Measurements from ENCODE around the gene PRKCZ. TPM values are rescaled to one million over a fixed set of nuclear protein-coding genes. Genes with fewer than 3 reads are reported as not detected.
A peak's percentile ranks its signal among the peaks of the same experiment; 100 is the strongest.
"Not testable (repeated sequence)": the region's sequence is repeated elsewhere in the genome, so short reads cannot be mapped to it uniquely, and the experiment has no call there.

PRKCZ gene
- total RNA-seq, 1 donor = 1.6 TPM

DNA sequence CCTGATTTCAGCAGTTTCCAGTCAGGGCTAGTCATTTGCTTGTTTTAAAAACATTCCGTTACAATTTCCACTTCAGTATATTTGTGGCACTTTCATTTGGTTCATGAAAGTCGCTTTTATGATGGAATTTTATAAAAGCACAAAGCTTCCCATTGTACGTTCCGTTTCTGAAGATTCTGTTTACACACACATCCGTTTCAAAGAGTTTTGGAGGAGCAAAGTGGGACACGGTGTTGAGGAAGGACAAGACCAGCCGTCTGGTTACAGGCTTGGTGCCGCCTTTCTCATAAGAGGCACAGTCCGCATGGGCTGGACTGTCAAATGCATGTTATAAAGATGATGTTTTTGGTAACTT is 84.0 kb downstream of the PRKCZ start:
- DNase-seq (ENCODE audit: low read depth) = no peak
- no peak overlapping the region for H3K4me3 ChIP-seq (ENCODE audit: low read depth, low read length)
- TF ChIP-seq, protein P1, sequence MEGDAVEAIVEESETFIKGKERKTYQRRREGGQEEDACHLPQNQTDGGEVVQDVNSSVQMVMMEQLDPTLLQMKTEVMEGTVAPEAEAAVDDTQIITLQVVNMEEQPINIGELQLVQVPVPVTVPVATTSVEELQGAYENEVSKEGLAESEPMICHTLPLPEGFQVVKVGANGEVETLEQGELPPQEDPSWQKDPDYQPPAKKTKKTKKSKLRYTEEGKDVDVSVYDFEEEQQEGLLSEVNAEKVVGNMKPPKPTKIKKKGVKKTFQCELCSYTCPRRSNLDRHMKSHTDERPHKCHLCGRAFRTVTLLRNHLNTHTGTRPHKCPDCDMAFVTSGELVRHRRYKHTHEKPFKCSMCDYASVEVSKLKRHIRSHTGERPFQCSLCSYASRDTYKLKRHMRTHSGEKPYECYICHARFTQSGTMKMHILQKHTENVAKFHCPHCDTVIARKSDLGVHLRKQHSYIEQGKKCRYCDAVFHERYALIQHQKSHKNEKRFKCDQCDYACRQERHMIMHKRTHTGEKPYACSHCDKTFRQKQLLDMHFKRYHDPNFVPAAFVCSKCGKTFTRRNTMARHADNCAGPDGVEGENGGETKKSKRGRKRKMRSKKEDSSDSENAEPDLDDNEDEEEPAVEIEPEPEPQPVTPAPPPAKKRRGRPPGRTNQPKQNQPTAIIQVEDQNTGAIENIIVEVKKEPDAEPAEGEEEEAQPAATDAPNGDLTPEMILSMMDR (IDR thresholded peaks at IDR 0.05; ENCODE audit: insufficient read depth, low read length) = no peak

DNA sequence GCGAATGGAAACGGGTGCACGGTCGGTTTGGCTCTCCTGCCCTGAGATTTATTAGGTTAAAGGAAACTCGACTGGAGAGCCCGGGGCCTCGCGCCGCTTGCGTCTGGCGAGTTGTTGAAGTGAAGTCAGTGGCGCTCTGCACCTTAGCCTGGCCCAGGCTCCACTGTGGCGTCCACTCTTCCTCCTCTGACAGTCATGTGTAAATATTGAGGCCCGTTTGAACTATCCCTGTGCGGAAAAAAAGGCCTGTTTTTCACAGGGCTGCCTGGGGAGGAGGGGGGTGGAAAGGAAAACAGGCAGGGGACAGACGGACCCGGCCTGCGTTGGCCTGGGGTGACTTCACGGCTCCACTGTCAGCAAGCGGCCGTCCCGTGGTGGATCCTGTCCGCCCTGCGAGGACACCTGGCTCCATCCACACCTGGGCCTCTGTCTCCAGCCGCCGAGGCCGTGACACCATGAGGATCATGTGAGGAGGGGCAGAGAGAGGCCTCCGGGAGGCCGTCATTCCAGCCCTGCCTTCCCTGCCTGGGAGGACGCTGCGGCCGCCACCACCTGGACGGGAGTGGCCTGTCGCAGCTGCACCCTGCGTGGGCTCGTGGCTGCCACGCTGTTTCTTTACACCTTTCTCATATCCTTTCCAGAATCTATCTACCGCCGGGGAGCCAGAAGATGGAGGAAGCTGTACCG is 84.6 kb downstream of the PRKCZ start:
- no peak for DNase-seq (ENCODE audit: low read depth)
- TF ChIP-seq, protein P1 (IDR thresholded peaks at IDR 0.05; ENCODE audit: insufficient read depth, low read length) = no peak
- no peak overlapping the region for H3K4me3 ChIP-seq (ENCODE audit: low read depth, low read length)

DNA sequence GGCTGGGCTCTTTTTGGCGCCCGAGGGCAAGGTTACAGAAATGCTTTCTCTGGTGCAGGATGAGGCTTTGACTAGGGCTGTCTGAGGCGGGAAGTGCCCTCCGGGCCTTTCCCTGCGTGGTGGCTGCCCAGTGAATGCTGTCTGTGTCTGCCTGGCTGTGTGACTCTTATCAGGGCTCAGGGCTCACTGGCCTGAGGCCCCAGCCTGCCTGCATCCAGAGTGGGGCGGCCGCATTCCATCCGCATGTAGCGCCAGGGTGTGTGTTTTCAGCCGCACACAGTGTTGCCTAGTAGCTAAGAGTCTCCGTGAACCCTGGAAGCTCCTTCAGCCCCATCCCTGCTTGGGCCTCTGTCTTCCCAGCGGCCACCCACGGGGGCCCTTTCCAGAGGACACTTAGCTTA is 85.2 kb downstream of the PRKCZ start:
- peak; percentile 75 for DNase-seq (ENCODE audit: low read depth)
- TF ChIP-seq, protein P1 (IDR thresholded peaks at IDR 0.05; ENCODE audit: insufficient read depth, low read length) = peak; percentile 32
- no peak overlapping the region for H3K4me3 ChIP-seq (ENCODE audit: low read depth, low read length)

DNA sequence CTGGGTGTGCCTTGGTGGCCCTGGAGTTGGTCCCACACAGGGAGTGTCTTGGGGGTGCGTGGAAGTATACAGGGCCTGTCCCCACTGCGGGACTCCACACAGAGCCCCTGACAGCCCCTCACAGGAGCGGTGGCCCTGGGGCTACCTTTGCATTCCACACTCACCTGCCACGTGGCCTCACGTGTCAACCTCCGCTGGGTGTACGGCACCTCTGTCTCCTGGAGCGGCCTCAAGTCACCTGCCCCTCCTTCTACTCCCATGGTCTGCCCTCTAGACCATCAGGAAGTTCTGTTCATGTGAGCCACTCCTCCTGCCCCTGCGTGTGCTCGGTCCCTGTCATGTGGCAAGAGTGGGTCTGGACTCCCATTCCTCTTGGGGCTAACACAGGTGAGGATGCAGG is 85.7 kb downstream of the PRKCZ start:
- no peak for DNase-seq (ENCODE audit: low read depth)
- no peak overlapping the region for H3K4me3 ChIP-seq (ENCODE audit: low read depth, low read length)
- TF ChIP-seq, protein P1 (IDR thresholded peaks at IDR 0.05; ENCODE audit: insufficient read depth, low read length) = no peak

DNA sequence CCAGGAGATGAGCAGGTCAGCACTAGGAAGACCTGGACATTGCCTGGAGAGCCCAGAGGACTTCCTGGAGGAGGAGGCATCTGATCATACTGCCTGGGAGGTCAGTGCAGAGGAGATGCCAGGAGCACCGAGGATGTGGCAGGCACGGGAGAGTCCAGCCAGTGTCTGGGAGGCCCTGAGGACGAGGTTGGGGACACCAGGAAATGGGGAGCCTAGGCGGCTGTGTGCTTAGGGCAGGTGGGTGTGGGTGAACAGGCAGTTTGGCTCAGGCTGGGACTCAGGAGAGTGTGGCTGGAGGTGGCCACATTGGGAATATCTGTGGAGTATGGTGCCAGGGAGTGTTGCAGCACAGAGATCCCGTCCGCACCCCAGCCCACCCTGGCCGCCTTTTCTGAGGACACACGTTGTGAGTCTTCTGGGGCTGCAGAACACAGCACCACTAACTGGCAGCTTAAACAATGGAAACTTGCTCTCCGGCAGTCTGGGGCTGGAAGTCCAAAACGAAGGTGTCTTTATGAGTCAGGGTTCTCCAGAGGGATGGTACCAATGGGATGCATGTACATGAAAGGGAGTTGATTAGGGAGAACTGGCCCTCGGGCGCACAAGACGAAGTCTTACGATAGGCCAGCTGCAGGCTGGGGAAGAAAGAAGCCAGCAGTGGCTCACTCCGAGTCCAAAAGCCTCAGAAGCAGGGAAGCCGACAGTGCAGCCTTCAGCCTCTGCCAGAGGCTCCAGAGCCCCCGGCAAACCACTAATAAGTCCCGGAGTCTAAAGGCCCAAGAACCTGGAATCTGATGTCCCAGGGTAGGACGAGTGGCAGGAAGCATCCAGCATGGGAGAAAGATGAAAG is 86.4 kb downstream of the PRKCZ start:
- TF ChIP-seq, protein P1 (IDR thresholded peaks at IDR 0.05; ENCODE audit: insufficient read depth, low read length) = no peak
- H3K4me3 ChIP-seq (ENCODE audit: low read depth, low read length) = no peak overlapping the region
- DNase-seq (ENCODE audit: low read depth) = no peak

DNA sequence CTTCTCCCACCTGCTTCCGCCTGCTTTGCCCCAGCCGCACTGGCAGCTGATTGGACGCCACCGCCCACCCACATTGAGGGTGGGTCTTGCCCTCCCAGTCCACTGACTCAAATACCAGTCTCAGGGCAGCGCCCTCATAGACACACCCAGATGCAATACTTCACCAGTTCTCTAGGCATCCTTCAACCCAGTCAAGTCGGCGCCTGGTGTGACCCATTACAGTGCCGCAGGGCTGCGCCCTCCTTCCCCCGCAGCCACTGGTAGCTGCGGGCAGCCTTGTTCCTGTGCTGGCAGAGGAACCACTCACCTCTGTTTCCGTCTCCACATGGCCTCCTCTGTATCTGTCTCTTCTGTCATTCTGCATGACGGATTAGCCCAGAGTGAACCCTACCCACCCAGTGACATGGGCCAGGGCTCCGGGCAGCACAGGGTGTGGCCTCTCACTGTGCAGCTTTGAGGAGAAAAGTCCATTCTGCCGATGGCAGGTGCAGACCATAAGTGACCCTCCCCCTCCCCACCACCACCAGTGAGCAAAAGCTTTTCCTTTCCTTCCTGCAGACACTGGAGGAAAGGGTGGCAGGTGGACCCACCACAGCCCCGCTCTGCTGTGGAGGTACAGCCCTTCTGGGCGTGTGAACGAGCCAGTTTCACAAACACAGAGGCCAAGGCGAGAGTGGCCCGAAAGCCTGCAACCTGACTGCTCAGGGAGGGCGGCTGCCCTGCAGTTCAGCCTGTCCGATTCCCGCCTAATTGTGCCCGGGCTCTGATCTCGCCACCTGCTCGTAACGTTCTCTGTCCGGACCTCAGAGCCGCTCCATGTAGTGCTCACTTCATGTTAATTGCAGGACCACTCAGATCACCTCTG is 87.3 kb downstream of the PRKCZ start:
- H3K4me3 ChIP-seq (ENCODE audit: low read depth, low read length) = no peak overlapping the region
- TF ChIP-seq, protein P1 (IDR thresholded peaks at IDR 0.05; ENCODE audit: insufficient read depth, low read length) = no peak
- DNase-seq (ENCODE audit: low read depth) = no peak

DNA sequence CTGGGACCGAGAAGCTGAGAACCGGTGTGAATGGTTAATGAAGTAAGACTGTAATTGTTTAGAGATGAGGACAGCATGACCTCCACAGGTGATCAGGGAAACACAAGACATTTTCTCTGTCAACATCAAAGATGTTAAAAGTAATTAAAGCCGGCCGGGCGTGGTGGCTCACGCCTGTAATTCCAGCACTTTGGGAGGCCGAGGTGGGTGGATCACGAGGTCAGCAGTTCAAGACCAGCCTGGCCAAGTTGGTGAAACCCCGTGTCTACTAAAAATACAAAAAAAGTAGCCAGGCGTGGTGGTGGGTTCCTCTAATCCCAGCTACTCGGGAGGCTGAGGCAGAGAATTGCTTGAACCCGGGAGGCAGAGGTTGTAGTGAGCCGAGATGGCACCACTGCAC is 88.9 kb downstream of the PRKCZ start:
- not testable (repeated sequence) for DNase-seq (ENCODE audit: low read depth); H3K4me3 ChIP-seq (ENCODE audit: low read depth, low read length)
